WTC11 (cell line): Measurements from ENCODE around the gene EGF.

Experiments
- ATF3 ChIP-seq: sonication (generic); formaldehyde crosslinking; conservative IDR thresholded peaks from 2 replicates; pipeline ENCODE4 v1.8.1; 2022; ENCODE audit warnings: mild to moderate bottlenecking, missing genetic modification reagents
- CREB1 ChIP-seq: sonication (generic); formaldehyde crosslinking; IDR thresholded peaks from 2 replicates; pipeline ENCODE4 v1.8.0; 2023; ENCODE audit warnings: mild to moderate bottlenecking, missing genetic modification reagents
- CTCF ChIP-seq: fragments of 200-600 bp; IDR thresholded peaks from 2 replicates; pipeline ENCODE4 v1.8.0; 2022; ENCODE audit warnings: antibody characterized with exemption
- E2F4 ChIP-seq: sonication (generic); formaldehyde crosslinking; IDR thresholded peaks from 2 replicates; pipeline ENCODE4 v1.8.1; 2022; ENCODE audit warnings: low read depth, mild to moderate bottlenecking, moderate library complexity, missing genetic modification reagents, borderline replicate concordance
- E2F5 ChIP-seq: sonication (generic); formaldehyde crosslinking; IDR thresholded peaks from 2 replicates; pipeline ENCODE4 v1.8.1; 2022; ENCODE audit warnings: mild to moderate bottlenecking, moderate library complexity, missing genetic modification reagents
- FOXJ3 ChIP-seq: sonication (generic); formaldehyde crosslinking; IDR thresholded peaks from 2 replicates; pipeline ENCODE4 v1.9.0; 2021; ENCODE audit warnings: missing genetic modification reagents, mild to moderate bottlenecking, borderline replicate concordance
- FOXK1 ChIP-seq: sonication (generic); formaldehyde crosslinking; IDR thresholded peaks from 2 replicates; pipeline ENCODE4 v1.8.0; 2022; ENCODE audit warnings: mild to moderate bottlenecking, moderate library complexity, missing genetic modification reagents
- KAT7 ChIP-seq: sonication (generic); formaldehyde crosslinking; IDR thresholded peaks from 2 replicates; pipeline ENCODE4 v1.8.1; 2023; ENCODE audit warnings: missing genetic modification reagents, mild to moderate bottlenecking, borderline replicate concordance
- MAX ChIP-seq: sonication (generic); formaldehyde crosslinking; IDR thresholded peaks from 2 replicates; pipeline ENCODE4 v1.8.0; 2022; ENCODE audit warnings: mild to moderate bottlenecking, missing genetic modification reagents
- MLX ChIP-seq: sonication (generic); formaldehyde crosslinking; IDR thresholded peaks from 2 replicates; pipeline ENCODE4 v1.8.1; 2023; ENCODE audit warnings: mild to moderate bottlenecking, missing genetic modification reagents, moderate library complexity
- NFYB ChIP-seq: sonication (generic); formaldehyde crosslinking; conservative IDR thresholded peaks from 2 replicates; pipeline ENCODE4 v1.8.0; 2022; ENCODE audit warnings: low read depth, missing genetic modification reagents
- SMAD3 ChIP-seq: sonication (generic); formaldehyde crosslinking; IDR thresholded peaks from 2 replicates; pipeline ENCODE4 v1.8.0; 2022; ENCODE audit warnings: missing genetic modification reagents, mild to moderate bottlenecking, borderline replicate concordance
- ZNF121 ChIP-seq: sonication (generic); formaldehyde crosslinking; IDR thresholded peaks from 2 replicates; pipeline ENCODE4 v1.8.0; 2023; ENCODE audit warnings: missing genetic modification reagents

- TF ChIP-seq CTCF (no peak), CREB1 (no peak), E2F4 (CRISPR knock-in tag) (no peak), MAX (no peak), SMAD3 (no peak), NFYB (no peak), MLX (no peak), FOXK1 (CRISPR knock-in tag) (no peak), E2F5 (no peak), ZNF121 (CRISPR knock-in tag) (no peak), ATF3 (no peak), KAT7 (CRISPR knock-in tag) (no peak), FOXJ3 (CRISPR knock-in tag) (no peak)
Observed at GRCh38 chr4:110025718-110026117, 113.0 kb downstream of the EGF start.
